Keratinocyte (primary cell): ENCODE measurements around the gene WDR82.

Experiments
- CTCF ChIP-seq, 3 experiments: IDR thresholded peaks in 1 of 3; conservative IDR thresholded peaks in 1 of 3; optimal IDR thresholded peaks in 1 of 3; 2 replicates in 2 of 3; 3 replicates in 1 of 3; pipeline versions ENCODE3 to v1.5.1; 2011; ENCODE audit warnings: low read length in 3 of 3, mild to moderate bottlenecking in 3 of 3, moderate library complexity in 2 of 3, control low read depth in 1 of 3, inconsistent platforms in 1 of 3; ENCODE audit not compliant: insufficient read depth in 2 of 3; ENCODE audit errors: extremely low read depth in 1 of 3
- EZH2 ChIP-seq: IDR thresholded peaks from one replicate; pipeline ENCODE4 v1.6.1; 2012; ENCODE audit warnings: inconsistent platforms, mild to moderate bottlenecking, low read length, moderate library complexity

GRCh38 chr3:52308308-52308707, 29.9 kb upstream of the WDR82 start:
- TF ChIP-seq CTCF (optimal IDR thresholded peaks at IDR 0.05 in 1 of 3, IDR thresholded peaks at IDR 0.05 in 1 of 3, conservative IDR thresholded peaks at IDR 0.05 in 1 of 3; ENCODE audit: extremely low read depth in 1 of 3, insufficient read depth in 2 of 3, low read length in 3 of 3) (no peak), EZH2 (no peak)
